ENCODE measurements around the gene OOSP3. TPM values are rescaled to one million over a fixed set of nuclear protein-coding genes. Genes with fewer than 3 reads are reported as not detected.
"Not testable (repeated sequence)": the region's sequence is repeated elsewhere in the genome, so short reads cannot be mapped to it uniquely, and the experiment has no call there.

The OOSP3 gene
- total RNA-seq, 1 experiment from 2014 or later: not detected

- Histone ChIP-seq H3K4me1 (ENCODE audit: insufficient read depth, low read length, poor library complexity, severe bottlenecking) (peaks cover 18% of the 10 kb centered on the region), H3K4me3 (ENCODE audit: low read depth, low read length, poor library complexity, severe bottlenecking) (no peak overlapping the region), H3K36me3 (ENCODE audit: insufficient read depth, low read length, poor library complexity, severe bottlenecking) (no peaks in the 10 kb centered on the region), H3K9me3 (ENCODE audit: low read depth, low read length, poor library complexity, severe bottlenecking) (no peaks in the 10 kb centered on the region), H3K27me3 (replicated peaks; ENCODE audit: insufficient read depth, low read depth, low read length, poor library complexity) (no peaks in the 10 kb centered on the region), H3K27ac (ENCODE audit: low read depth, low read length, poor library complexity, severe bottlenecking) (no peak overlapping the region)
- BruUV-seq (replicated peaks): no TSS peak
- intact Hi-C loops (cut with micrococcal nuclease; ENCODE audit: unreplicated experiment): no loop called here
- POLR2A ChIA-PET (ENCODE audit: low non-redundant PET): no interaction called here
- no peak for TF ChIP-seq CTCF (conservative IDR thresholded peaks at IDR 0.05; ENCODE audit: low read depth, low read length)
- peak; percentile 28 for DNase-seq (ENCODE audit: low spot score)
- CTCF ChIA-PET: no interaction called here
These were observed 22.0 kb downstream of the OOSP3 start for GRCh38 chr11:59900366-59901126.

- peak; percentile 72 for DNase-seq (ENCODE audit: low spot score)
These were observed 22.7 kb downstream of the OOSP3 start for GRCh38 chr11:59901306-59901705.

GRCh38 chr11:59903569-59903968, 25.0 kb downstream of the OOSP3 start:
- BruUV-seq (replicated peaks); H3K9me3 ChIP-seq (ENCODE audit: low read depth, low read length, poor library complexity, severe bottlenecking); H3K27ac ChIP-seq (ENCODE audit: low read depth, low read length, poor library complexity, severe bottlenecking); H3K4me3 ChIP-seq (ENCODE audit: low read depth, low read length, poor library complexity, severe bottlenecking); DNase-seq (ENCODE audit: low spot score); intact Hi-C loops (cut with micrococcal nuclease; ENCODE audit: unreplicated experiment); H3K36me3 ChIP-seq (ENCODE audit: insufficient read depth, low read length, poor library complexity, severe bottlenecking); CTCF ChIA-PET; POLR2A ChIA-PET (ENCODE audit: low non-redundant PET): not testable (repeated sequence)
- peaks cover 18% of the 10 kb centered on the region for H3K4me1 ChIP-seq (ENCODE audit: insufficient read depth, low read length, poor library complexity, severe bottlenecking)
- peaks cover 12% of the 10 kb centered on the region for H3K27me3 ChIP-seq (replicated peaks; ENCODE audit: insufficient read depth, low read depth, low read length, poor library complexity)

More at GRCh38 chr11:59901306-59901705, 22.7 kb downstream of the OOSP3 start:
- Histone ChIP-seq H3K4me1 (ENCODE audit: insufficient read depth, low read length, poor library complexity, severe bottlenecking) (peaks cover 18% of the 10 kb centered on the region), H3K27me3 (replicated peaks; ENCODE audit: insufficient read depth, low read depth, low read length, poor library complexity) (no peaks in the 10 kb centered on the region), H3K36me3 (ENCODE audit: insufficient read depth, low read length, poor library complexity, severe bottlenecking) (no peaks in the 10 kb centered on the region), H3K4me3 (ENCODE audit: low read depth, low read length, poor library complexity, severe bottlenecking) (no peak overlapping the region), H3K27ac (ENCODE audit: low read depth, low read length, poor library complexity, severe bottlenecking) (no peak overlapping the region), H3K9me3 (ENCODE audit: low read depth, low read length, poor library complexity, severe bottlenecking) (no peaks in the 10 kb centered on the region)
- ChIA-PET POLR2A (ENCODE audit: low non-redundant PET) (no interaction called here), CTCF (no interaction called here)
- BruUV-seq (replicated peaks): no TSS peak
- intact Hi-C loops (cut with micrococcal nuclease; ENCODE audit: unreplicated experiment): no loop called here
- TF ChIP-seq EZH2 (IDR thresholded peaks at IDR 0.05; ENCODE audit: borderline replicate concordance, low read depth, low read length, poor library complexity, severe bottlenecking): no peak
- no peak for TF ChIP-seq CTCF (conservative IDR thresholded peaks at IDR 0.05; ENCODE audit: low read depth, low read length)

GRCh38 chr11:59918480-59918879, 39.9 kb downstream of the OOSP3 start:
- CTCF ChIA-PET: interaction anchor here (1.0 to 1.4 kb wide), 4 partner anchors 95 to 164 kb away, joined by 5 to 13 read pairs (median 6); partner anchors contain the start of gene STX3
- POLR2A ChIA-PET (ENCODE audit: low non-redundant PET): interaction anchor here (0.6 kb wide), 1 partner anchor 117 kb away, joined by 3 read pairs; no protein-coding TSS in a partner anchor
- DNase-seq (ENCODE audit: low spot score): no peak
- intact Hi-C loops (cut with micrococcal nuclease; ENCODE audit: unreplicated experiment): loop anchor here (2.0 kb wide), 1 partner anchor 96 kb away; no protein-coding TSS in a partner anchor
- no peaks in the 10 kb centered on the region for H3K36me3 ChIP-seq (ENCODE audit: insufficient read depth, low read length, poor library complexity, severe bottlenecking)
- TF ChIP-seq CTCF (conservative IDR thresholded peaks at IDR 0.05; ENCODE audit: low read depth, low read length) (no peak), EZH2 (IDR thresholded peaks at IDR 0.05; ENCODE audit: borderline replicate concordance, low read depth, low read length, poor library complexity, severe bottlenecking) (no peak)
- H3K4me3 ChIP-seq (ENCODE audit: low read depth, low read length, poor library complexity, severe bottlenecking): no peak overlapping the region
- H3K4me1 ChIP-seq (ENCODE audit: insufficient read depth, low read length, poor library complexity, severe bottlenecking): no peaks in the 10 kb centered on the region
- no peaks in the 10 kb centered on the region for H3K27me3 ChIP-seq (replicated peaks; ENCODE audit: insufficient read depth, low read depth, low read length, poor library complexity)
- H3K27ac ChIP-seq (ENCODE audit: low read depth, low read length, poor library complexity, severe bottlenecking): no peak overlapping the region
- no TSS peak for BruUV-seq (replicated peaks)
- no peaks in the 10 kb centered on the region for H3K9me3 ChIP-seq (ENCODE audit: low read depth, low read length, poor library complexity, severe bottlenecking)

Data from A673 (cell line).